Right lobe of liver (tissue), 6 donors: Measurements from ENCODE around the gene SELPLG. TPM values are rescaled to one million over a fixed set of nuclear protein-coding genes. Genes with fewer than 3 reads are reported as not detected.

Source experiments
- ATAC-seq, 4 donors: fragments of 200-7000 bp; cut with Tn5 transposase; one replicate each; pipeline ENCODE4 v1.9.1; 2020; ENCODE audit warnings: mild to moderate bottlenecking in 4 of 4, moderate library complexity in 4 of 4
- DNase-seq, 3 donors: peaks; one replicate each; pipeline ENCODE4 v3.0.0-alpha.2; 2020
- H3K27ac ChIP-seq, 3 donors: fragments of 200-600 bp; one replicate each; pipeline ENCODE4 v1.8.0; 2022
- H3K27me3 ChIP-seq, 2 donors: fragments of 200-600 bp; one replicate each; pipeline ENCODE4 v1.8.0; 2022
- H3K36me3 ChIP-seq, 4 donors: fragments of 200-600 bp; sonication (generic) in 1 of 4; one replicate each; pipeline versions ENCODE4 v1.5.1 to v1.8.0; 2017 to 2022; ENCODE audit warnings: control low read depth in 1 of 4
- H3K4me1 ChIP-seq, 4 donors: fragments of 200-600 bp; sonication (generic) in 1 of 4; one replicate each; pipeline versions ENCODE4 v1.5.1 to v1.8.0; 2017 to 2022; ENCODE audit warnings: control low read depth in 1 of 4
- H3K4me3 ChIP-seq, 3 donors: fragments of 200-600 bp; one replicate each; pipeline ENCODE4 v1.8.0; 2022
- H3K9me3 ChIP-seq, 4 donors: fragments of 200-600 bp; sonication (generic) in 1 of 4; one replicate each; pipeline versions ENCODE4 v1.5.1 to v1.8.0; 2017 to 2022; ENCODE audit warnings: control low read depth in 1 of 4
- POLR2A ChIP-seq: fragments of 450-650 bp; IDR thresholded peaks from one replicate; pipeline ENCODE4 v1.6.1; 2017; ENCODE audit warnings: antibody characterized with exemption, mild to moderate bottlenecking
- WGBS: methylation state at CpG from one replicate; pipeline ENCODE4 v1.1.6; 2018; ENCODE audit warnings: low coverage, low lambda C conversion rate; ENCODE audit not compliant: insufficient coverage; ENCODE audit errors: missing lambda C conversion rate; 5-methylcytosine and 5-hydroxymethylcytosine counted together
- intact Hi-C, 2 donors: fragments of 100-400 bp; cut with DNase I; formaldehyde crosslinking; loops; one replicate each; pipeline versions ENCODE4 v1.11.2 to v1.14.1; 2022
- total RNA-seq, 6 experiments: library from RNA; depleted of rRNA in 2 of 6; stranded (reverse); fragments of >200 nt in 2 of 6; fragmentation: NEBNext Ultra II Directional in 3 of 6; extraction: Animal tissue kit (Norgen Biotek cat#: 25700) in 3 of 6; gene quantifications; one replicate each; pipeline versions ENCODE4 v1.1.0 to v1.2.4, GENCODE V29; 2016 to 2023
- TF ChIP-seq, protein P1 (sequence below), 4 donors: fragments of 200-600 bp in 3 of 4; fragments of 450-650 bp in 1 of 4; IDR thresholded peaks; one replicate each; pipeline versions ENCODE4 v1.5.1 to v1.8.0; 2016 to 2022; ENCODE audit warnings: antibody characterized with exemption in 4 of 4, mild to moderate bottlenecking in 2 of 4
- donor health status: DM: no; HTN: yes; CAD: no.
- donor health status: DM: no; HTN: no; CAD: no.
- donor health status: DM: no; HTN: no; CAD: no.
- donor health status: DM: no; HTN: yes; CAD: no.
- donor health status: DM: no; HTN: yes; CAD: no.

SELPLG gene
- total RNA-seq, 6 experiments from 2014 or later, result 1.5 to 6.0 (median 3.1) TPM

DNA sequence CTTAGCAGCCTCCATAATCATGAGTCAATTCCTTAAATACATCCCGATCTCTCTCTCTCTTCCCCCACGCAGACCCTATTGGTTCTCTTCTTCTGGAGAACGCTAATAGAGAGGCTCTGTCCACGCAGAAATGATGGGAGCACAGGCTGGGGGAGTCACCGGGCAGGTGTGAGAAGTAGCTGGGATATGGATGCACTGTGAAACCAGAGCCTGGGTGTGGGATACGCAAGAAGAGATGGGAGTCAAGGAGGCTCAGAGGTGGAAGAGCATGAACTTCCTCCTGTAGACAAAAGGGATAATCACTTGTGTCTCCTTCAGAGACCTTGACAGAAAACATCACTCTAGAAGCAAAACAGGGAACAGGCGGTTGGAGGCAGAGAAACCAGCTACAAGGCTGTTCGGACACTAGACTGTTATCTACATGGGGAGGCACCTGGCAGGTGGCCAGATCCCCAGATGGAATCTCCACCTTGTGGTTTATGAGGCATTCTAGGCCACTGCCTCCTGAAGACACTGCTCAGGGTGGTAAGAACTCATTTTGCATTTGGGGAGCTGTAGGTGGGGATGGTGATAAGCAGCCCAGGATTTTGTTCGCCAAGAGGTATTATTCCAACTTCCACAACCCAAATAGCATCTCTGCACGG, 7.2 kb upstream of the SELPLG start:
- ATAC-seq (no peak), DNase-seq (no peak)
- H3K4me3 ChIP-seq, result no peak overlapping the region
- no peaks in the 10 kb centered on the region for H3K9me3 ChIP-seq
- H3K4me1 ChIP-seq, result peaks cover 0 to 15% (median 2%) of the 10 kb centered on the region in 4 donors
- TF ChIP-seq, protein P1, sequence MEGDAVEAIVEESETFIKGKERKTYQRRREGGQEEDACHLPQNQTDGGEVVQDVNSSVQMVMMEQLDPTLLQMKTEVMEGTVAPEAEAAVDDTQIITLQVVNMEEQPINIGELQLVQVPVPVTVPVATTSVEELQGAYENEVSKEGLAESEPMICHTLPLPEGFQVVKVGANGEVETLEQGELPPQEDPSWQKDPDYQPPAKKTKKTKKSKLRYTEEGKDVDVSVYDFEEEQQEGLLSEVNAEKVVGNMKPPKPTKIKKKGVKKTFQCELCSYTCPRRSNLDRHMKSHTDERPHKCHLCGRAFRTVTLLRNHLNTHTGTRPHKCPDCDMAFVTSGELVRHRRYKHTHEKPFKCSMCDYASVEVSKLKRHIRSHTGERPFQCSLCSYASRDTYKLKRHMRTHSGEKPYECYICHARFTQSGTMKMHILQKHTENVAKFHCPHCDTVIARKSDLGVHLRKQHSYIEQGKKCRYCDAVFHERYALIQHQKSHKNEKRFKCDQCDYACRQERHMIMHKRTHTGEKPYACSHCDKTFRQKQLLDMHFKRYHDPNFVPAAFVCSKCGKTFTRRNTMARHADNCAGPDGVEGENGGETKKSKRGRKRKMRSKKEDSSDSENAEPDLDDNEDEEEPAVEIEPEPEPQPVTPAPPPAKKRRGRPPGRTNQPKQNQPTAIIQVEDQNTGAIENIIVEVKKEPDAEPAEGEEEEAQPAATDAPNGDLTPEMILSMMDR (IDR thresholded peaks at IDR 0.05), result no peak
- TF ChIP-seq POLR2A, result no peak
- intact Hi-C loops, result no loop called here
- WGBS, result 73% methylated on average over 7 of the region's 10 CpGs
- H3K27me3 ChIP-seq, result no peaks in the 10 kb centered on the region
- no peaks in the 10 kb centered on the region for H3K36me3 ChIP-seq
- H3K27ac ChIP-seq, result no peak overlapping the region

DNA sequence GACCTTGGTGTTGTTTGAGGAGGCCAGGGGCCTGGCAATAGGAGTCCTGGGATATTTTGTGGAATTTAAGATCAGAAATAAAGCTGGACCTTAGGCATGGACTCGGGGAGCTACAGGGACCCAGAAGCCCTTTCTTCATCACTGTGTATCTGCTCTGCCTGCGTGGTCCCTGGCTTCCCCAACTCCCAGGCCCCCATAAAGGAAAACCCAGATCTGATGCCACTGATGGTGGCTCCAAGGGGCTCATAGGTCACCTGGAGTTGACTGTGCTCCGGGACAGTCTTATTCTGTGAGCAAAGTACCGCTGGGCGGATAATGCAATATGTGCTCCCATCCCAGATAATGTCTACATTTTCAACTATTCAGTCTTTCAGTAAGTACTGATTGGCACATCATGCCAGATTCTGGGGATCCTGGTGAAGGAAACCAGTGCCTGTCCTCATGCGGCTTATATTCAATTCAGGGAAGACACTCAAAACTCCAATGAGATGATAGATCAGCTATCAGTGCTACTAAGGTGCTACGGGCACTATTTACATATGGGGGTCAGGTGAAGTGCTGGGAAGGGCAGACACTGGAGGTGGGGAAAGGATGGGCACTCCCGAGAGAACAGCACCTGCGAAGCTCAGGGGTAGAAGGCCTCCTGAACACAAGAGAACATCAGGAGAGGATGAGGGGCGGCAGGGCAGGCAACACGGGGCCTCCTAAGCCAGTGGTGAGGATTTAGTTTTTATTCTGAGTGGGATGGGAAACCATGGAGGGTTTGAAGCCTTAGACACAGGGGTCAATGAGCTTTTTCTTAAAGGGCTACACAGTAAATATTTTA, 5.5 kb upstream of the SELPLG start:
- TF ChIP-seq, protein P1 (IDR thresholded peaks at IDR 0.05), result no peak
- no peak for TF ChIP-seq POLR2A
- DNase-seq (no peak), ATAC-seq (no peak)
- intact Hi-C loops, result no loop called here
- Histone ChIP-seq H3K27me3 (no peaks in the 10 kb centered on the region), H3K27ac (no peak overlapping the region), H3K36me3 (no peaks in the 10 kb centered on the region), H3K4me1 (peaks cover 0 to 9% (median 1%) of the 10 kb centered on the region in 4 donors), H3K4me3 (no peak overlapping the region), H3K9me3 (no peaks in the 10 kb centered on the region)
- WGBS, result 76% methylated on average over 9 of the region's 11 CpGs

DNA sequence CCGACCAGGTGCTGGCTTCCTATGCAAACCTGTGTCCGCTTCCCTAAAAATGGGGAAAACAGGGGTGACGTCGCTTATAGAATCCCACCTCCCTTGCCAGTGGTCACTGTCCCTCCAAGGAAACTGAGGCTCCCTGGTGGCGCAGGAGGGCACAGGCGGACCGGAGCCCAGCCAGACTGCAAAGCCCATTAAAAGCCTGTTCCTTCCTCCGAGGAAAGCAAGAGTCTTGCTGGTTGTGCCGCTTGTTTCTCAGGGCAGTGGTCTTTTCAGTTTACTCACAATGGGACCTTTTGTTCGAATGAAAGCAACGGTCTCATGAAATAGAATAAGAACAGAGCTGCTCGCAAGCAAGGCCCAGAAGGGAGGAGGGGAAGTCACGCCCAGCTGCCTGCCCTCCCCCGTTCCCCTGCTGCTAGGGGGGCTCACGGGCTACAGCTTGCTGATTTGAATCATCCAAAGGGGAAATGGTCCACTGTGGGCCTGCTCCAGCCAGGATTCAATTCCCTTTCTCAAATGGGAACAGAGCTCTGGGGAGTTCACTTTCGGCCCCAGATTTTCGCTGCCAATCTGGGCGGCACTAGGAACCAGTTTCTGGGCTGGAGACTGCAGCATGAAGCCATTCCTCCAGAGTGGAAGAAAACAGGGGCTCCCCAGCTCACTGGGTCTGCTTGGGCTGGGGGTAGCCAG, 4.6 kb upstream of the SELPLG start:
- Histone ChIP-seq H3K27me3 (no peaks in the 10 kb centered on the region), H3K36me3 (no peaks in the 10 kb centered on the region), H3K9me3 (no peaks in the 10 kb centered on the region), H3K27ac (no peak overlapping the region), H3K4me3 (no peak overlapping the region), H3K4me1 (peaks cover 0 to under 1% (median 0%) of the 10 kb centered on the region in 4 donors)
- peak in 3 of 4 donors; percentile 8 to 31 (median 11) for ATAC-seq
- TF ChIP-seq, protein P1 (IDR thresholded peaks at IDR 0.05), result no peak
- TF ChIP-seq POLR2A, result no peak
- DNase-seq, result no peak
- intact Hi-C loops, result no loop called here
- WGBS, result 17% methylated on average over 6 of the region's 18 CpGs

DNA sequence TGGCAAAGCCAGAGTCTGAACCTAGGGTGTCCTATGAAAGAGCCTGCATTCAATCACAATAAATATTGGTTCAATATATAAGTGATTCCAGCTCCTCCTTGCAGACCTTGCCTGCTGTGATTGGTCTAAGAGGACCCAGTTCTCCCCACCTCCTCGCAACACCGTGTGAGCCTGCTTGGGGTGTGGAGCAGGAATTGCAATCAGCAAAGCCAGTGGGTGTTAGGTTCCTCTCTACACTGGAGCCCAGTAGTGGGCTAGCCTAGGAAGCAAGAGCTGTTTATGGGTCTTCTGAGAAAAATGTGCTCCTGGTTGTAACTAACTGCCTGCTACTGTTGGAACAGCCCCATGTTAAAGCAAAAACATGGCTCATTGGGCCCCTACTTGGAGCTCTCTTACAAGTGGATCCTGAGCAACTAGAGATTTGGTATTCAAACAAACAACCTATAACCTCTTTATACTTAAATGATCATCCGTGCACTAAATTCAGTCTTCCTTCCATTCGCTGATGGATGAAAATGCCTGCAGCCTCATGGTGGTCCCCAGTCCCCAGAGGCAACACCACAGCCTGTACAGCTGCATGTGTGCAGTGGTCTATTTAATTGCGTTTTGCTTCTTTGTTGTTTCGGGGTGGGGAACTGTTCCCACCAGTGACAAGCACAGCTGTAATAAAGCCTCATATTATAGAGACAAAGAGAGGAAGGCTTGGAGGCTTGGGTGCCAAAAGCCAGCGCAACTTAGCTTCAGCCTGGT, 3.7 kb upstream of the SELPLG start:
- TF ChIP-seq, protein P1 (IDR thresholded peaks at IDR 0.05), result no peak
- no peak for TF ChIP-seq POLR2A
- no peaks in the 10 kb centered on the region for H3K9me3 ChIP-seq
- no peaks in the 10 kb centered on the region for H3K36me3 ChIP-seq
- H3K4me3 ChIP-seq, result no peak overlapping the region
- ATAC-seq (no peak), DNase-seq (no peak)
- no peak overlapping the region for H3K27ac ChIP-seq
- H3K4me1 ChIP-seq, result no peaks in the 10 kb centered on the region
- intact Hi-C loops, result no loop called here
- WGBS, result 71% methylated on average over 6 of the region's 7 CpGs
- no peaks in the 10 kb centered on the region for H3K27me3 ChIP-seq
